ENCODE results near the gene MTMR11. TPM values are rescaled to one million over a fixed set of nuclear protein-coding genes. Genes with fewer than 3 reads are reported as not detected.

MTMR11 gene
- total RNA-seq, 1 experiment from 2014 or later: 3.9 TPM

GRCh38 chr1:149942885-149943284 is 6.2 kb upstream of the MTMR11 start:
- H3K23me2 ChIP-seq (ENCODE audit: insufficient read length, low read depth, low read length, poor library complexity, severe bottlenecking): no peaks in the 10 kb centered on the region
- H3K9me3 ChIP-seq (ENCODE audit: control insufficient read depth, low read depth, low read length): no peaks in the 10 kb centered on the region
- H3T11ph ChIP-seq (ENCODE audit: low read length): no peak overlapping the region
- Mint-ChIP-seq H3K9me3 (no peaks in the 10 kb centered on the region), H3K27me3 (ENCODE audit: low read depth) (no peaks in the 10 kb centered on the region), H3K4me1 (peaks cover 26 to 36% of the 10 kb centered on the region in 2 experiments), H3K27ac (peak overlapping the region; percentile 2 to 54 (median 35); a peak in 4 of 7 replicates), H3K36me3 (ENCODE audit: insufficient read depth in 1 of 3, low read depth in 3 of 3) (peaks cover 14 to 34% (median 31%) of the 10 kb centered on the region in 3 experiments; a peak in 6 of 7 replicates), H3K4me3 (no peak overlapping the region)
- H2AK5ac ChIP-seq (ENCODE audit: insufficient read length, low read length): no peak overlapping the region
- no peak overlapping the region for H3K14ac ChIP-seq (ENCODE audit: insufficient read depth, low read length)
- no peak overlapping the region for H4K8ac ChIP-seq (replicated peaks; ENCODE audit: insufficient read length, low read depth, low read length)
- H2BK12ac ChIP-seq (ENCODE audit: insufficient read length, low read depth, low read length): no peak overlapping the region
- H3K23ac ChIP-seq (ENCODE audit: insufficient read length, low read depth, low read length): no peak overlapping the region
- H3K27ac ChIP-seq (ENCODE audit: insufficient read length, low read depth, low read length): no peak overlapping the region
- H3K27me3 ChIP-seq (ENCODE audit: insufficient read depth, low read length): no peaks in the 10 kb centered on the region
- H2BK15ac ChIP-seq (ENCODE audit: low read depth, low read length): no peak overlapping the region
- H4K20me1 ChIP-seq (ENCODE audit: control insufficient read depth, insufficient read depth, insufficient read length): no peaks in the 10 kb centered on the region
- H3K4me1 ChIP-seq (ENCODE audit: insufficient read depth, low read length): peaks cover 13% of the 10 kb centered on the region; the same call in 1 of the 2 replicates
- H3K56ac ChIP-seq (ENCODE audit: insufficient read length, low read depth, low read length): no peak overlapping the region
- no peaks in the 10 kb centered on the region for H3K79me2 ChIP-seq (ENCODE audit: insufficient read depth, low read length)
- no peak overlapping the region for H3K18ac ChIP-seq (ENCODE audit: insufficient read length, low read depth, low read length)
- no CpG with 5 or more reads among the region's 3 CpGs for WGBS (ENCODE audit: extremely low coverage, insufficient read length, low lambda C conversion rate)
- H3K4ac ChIP-seq (ENCODE audit: low read depth, low read length): no peak overlapping the region
- no peak for DNase-seq
- no peak overlapping the region for H3K4me2 ChIP-seq (ENCODE audit: insufficient read depth, insufficient read length, low read length)
- no peak for TF ChIP-seq CTCF (conservative IDR thresholded peaks at IDR 0.05)
- no peak overlapping the region for H4K91ac ChIP-seq (ENCODE audit: insufficient read length, low read depth, low read length)
- H3K9ac ChIP-seq (ENCODE audit: extremely low read depth, insufficient read length, low read length): no peak overlapping the region
- H2AFZ ChIP-seq (ENCODE audit: low read length): no peak overlapping the region
- H2BK120ac ChIP-seq (ENCODE audit: low read depth, low read length, poor library complexity, severe bottlenecking): no peak overlapping the region
- no peak overlapping the region for H2BK5ac ChIP-seq (ENCODE audit: insufficient read length, low read length)
- no peak overlapping the region for H2BK20ac ChIP-seq (ENCODE audit: low read depth, low read length, poor library complexity, severe bottlenecking)
- no peak overlapping the region for H4K5ac ChIP-seq (ENCODE audit: insufficient read length, low read depth, low read length)
- no peaks in the 10 kb centered on the region for H3K79me1 ChIP-seq (ENCODE audit: insufficient read depth, low read depth, low read length, poor library complexity, severe bottlenecking)

Data from H9 (cell line).